GM18861 (cell line): ENCODE data around the gene ARL8B.
"Not testable (repeated sequence)": the region's sequence is repeated elsewhere in the genome, so short reads cannot be mapped to it uniquely, and the experiment has no call there.

Experiments
- ATAC-seq: cut with Tn5 transposase; IDR thresholded peaks from one replicate; pipeline ENCODE4 v1.9.1; 2021; ENCODE audit not compliant: unreplicated experiment

ARL8B gene

DNA sequence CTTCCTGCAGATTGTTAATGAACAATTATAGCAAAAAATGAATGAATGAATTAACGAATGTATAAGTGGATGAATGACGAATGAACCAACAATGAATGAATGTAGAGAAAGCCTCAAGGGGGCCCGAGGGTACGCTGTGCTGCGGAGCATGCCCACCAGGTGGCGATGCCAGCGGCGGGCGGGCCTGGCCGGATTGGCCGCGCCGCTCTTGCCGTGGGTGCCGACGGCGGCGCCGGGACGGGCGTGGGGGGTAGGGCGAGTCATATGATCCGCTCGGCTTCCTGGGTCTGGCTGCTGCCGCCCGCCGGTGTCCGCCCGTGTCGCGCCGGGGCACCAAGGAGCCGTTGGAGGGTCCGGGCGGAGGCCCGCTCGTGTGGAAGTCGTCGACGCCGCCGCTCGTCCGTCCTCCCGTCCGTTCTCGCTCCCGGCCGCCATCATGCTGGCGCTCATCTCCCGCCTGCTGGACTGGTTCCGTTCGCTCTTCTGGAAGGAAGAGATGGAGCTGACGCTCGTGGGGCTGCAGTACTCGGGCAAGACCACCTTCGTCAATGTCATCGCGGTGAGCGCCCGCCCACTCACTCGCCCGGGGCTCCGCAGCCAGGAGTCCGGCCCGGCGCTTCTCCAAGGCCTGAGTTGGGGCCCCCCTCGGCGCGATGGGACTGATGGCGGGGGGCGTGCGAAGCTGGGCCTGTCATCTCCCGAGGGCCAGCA lies at the start of gene ARL8B:
TSS of gene ARL8B (plus strand) at position 263 of the 711 bp plus-strand sequence. CDS start at position 437, 174 bp downstream.
- peak; percentile 98 for ATAC-seq

DNA sequence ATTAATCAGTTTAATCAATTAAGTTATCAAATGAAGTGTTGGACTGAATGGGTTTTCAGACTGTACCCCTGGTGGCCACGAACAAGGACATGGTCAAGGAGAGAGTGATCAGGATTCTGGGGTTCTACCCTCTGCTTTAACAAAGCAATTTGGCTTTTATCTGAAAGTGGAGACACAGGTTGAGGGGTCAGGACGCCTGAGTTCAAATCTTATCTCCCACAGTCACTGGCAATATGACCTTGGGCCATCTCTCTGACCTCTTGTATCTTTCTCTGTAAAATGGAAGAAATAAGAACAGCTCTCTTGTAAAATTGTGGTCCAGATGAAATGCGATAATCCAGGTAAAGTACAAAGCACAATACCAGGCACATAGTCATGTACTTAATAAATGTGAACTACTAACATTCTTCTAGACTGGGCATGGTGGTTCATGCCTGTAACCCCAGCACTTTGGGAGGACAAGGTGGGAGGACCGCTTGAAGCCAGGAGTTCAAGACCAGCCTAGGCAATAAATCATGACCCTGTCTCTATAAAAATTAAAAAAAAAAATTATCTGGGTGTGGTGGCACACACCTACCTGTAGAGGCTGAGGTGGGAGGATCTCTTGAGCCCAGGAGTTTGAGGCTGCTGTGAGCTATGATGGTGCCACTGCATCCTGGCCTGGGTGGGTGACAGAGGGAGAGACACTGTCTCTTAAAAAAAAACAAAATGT lies 48.6 kb upstream of the ARL8B start:
- no peak for ATAC-seq

GRCh38 chr3:5078151-5078550 lies 43.9 kb upstream of the ARL8B start:
- no peak for ATAC-seq

- no peak for ATAC-seq
These were observed 42.3 kb upstream of the ARL8B start for GRCh38 chr3:5079761-5080160.

DNA sequence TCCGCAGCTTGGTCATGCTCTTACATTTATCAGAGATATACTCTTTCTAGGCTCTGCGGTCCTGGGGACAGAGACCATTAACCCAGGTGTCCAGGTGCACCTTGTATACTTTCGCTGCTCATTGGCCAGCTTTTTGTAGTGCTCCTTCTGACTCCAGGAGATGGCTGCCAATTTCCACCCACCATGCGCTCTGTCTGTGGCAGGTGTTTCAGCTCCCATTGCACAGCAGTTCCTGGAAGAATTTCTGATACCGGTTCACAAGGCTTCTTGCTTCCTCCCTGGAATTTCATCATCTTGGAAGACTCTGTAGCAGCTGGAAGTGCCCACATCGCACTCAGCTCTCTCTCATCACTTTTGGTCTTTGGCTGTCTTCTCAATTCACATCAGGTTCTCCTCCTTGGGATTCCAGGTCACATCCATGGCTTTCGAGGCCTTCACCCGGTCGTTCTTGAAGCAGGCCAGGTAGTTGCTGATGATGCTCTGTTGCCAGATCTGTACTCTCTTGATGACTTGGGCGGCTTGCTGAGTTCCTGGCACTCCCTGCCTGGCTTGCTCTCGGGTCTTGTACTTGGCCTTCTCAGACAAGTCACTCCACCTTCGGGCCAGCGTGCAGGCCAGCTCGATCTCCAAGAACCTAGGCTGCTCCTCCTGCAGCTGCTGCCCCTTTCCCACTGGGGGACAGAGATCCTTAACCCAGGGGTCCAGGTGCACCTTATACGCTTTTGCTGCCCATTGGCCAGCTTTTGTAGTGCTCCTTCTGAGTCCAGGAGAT lies 41.1 kb upstream of the ARL8B start:
- no peak for ATAC-seq

DNA sequence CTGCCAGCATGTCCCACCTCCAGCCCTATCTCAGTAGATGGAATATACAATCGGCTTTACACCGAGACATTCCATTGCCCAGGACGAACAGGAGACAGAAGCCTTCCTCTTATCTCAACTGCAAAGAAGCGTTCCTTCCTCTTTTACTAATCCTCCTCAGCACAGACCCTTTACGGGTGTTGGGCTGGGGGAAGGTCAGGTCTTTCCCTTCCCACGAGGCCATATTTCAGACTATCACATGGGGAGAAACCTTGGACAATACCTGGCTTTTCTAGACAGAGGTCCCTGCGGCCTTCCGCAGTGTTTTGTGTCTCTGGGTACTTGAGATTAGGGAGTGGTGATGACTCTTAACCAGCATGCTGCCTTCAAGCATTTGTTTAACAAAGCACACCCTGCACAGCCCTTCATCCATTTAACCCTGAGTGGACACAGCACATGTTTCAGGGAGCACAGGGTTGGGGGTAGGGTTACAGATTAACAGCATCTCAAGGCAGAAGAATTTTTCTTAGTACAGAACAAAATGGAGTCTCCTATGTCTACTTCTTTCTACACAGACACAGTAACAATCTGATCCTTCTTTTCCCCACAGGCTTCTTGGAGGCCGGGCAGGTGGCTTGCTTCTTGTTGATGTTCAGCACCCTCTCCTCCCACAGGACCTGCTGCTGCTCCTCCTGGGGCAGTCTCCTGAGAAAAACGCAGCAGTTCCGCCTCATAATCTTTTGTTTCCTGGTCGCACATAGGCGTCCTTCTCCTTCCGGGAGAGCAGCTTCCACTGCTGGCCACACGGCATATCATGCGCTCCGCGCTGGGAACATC lies 39.9 kb upstream of the ARL8B start:
- ATAC-seq, result not testable (repeated sequence)

- no peak for ATAC-seq
These were observed 39.3 kb upstream of the ARL8B start for GRCh38 chr3:5082789-5083115.

- no peak for ATAC-seq
These were observed 37.9 kb upstream of the ARL8B start for GRCh38 chr3:5084224-5084623.

GRCh38 chr3:5086708-5087107 lies 35.4 kb upstream of the ARL8B start:
- no peak for ATAC-seq

- no peak for ATAC-seq
These were observed 34.9 kb upstream of the ARL8B start for GRCh38 chr3:5087209-5087608.

GRCh38 chr3:5090197-5090596 lies 31.9 kb upstream of the ARL8B start:
- no peak for ATAC-seq

DNA sequence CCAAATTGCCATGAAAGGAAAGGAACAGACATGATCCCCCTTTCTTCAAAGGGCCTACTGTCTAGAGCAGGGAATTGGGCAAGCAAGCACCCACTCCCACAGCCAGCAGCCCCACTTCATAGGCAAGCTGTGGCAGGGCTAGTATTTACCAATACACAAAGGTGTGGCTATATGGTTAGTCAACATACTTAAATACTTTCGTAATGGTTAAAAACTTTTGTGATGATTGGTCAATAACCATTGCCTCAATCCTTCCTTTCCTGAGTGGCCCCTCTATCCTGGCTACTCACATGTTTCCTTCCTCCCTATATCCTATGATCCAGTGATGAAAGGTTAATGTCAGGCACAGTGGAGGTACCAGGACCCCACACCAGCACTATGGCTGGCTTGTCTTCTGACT lies 30.1 kb upstream of the ARL8B start:
- ATAC-seq, result no peak

DNA sequence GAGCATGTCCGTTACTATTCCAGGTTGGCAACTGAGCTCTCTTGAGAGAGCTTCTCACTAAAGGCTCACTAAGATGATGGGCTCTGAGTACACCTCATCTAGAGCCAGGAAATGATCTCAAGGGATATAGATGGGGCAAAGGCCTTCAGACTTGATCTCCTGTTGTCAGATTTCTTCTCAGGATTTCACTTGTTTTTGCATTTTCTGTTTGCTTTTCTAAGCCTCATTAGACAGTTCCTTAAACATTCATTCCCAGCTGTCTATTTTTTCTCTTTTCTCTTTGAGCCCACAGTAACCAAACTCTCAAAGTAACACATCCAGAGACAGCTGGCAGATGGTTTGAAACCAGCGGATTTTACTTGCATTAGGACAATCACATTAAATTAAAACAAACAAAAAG lies 28.4 kb upstream of the ARL8B start:
- ATAC-seq, result no peak

DNA sequence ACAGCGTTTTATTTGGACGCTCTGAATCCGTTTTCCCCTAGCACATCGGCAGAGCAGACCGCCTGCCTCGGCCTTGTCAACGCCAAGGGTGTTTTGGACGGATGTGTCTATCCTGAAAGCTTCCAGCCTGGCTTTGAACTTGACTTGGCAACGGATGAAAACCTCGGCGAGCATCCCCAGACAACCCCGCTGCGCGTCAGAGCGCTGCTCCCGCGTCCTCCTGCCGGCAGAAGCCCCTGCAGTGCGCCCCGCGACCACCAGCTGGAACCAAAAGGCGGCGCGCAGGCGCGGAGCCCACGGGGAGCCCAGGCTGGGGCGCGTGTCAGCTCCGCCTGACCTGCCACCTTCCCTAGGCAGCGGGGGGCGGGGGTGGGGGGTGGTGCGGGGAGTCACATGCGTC lies 26.2 kb upstream of the ARL8B start:
- no peak for ATAC-seq

DNA sequence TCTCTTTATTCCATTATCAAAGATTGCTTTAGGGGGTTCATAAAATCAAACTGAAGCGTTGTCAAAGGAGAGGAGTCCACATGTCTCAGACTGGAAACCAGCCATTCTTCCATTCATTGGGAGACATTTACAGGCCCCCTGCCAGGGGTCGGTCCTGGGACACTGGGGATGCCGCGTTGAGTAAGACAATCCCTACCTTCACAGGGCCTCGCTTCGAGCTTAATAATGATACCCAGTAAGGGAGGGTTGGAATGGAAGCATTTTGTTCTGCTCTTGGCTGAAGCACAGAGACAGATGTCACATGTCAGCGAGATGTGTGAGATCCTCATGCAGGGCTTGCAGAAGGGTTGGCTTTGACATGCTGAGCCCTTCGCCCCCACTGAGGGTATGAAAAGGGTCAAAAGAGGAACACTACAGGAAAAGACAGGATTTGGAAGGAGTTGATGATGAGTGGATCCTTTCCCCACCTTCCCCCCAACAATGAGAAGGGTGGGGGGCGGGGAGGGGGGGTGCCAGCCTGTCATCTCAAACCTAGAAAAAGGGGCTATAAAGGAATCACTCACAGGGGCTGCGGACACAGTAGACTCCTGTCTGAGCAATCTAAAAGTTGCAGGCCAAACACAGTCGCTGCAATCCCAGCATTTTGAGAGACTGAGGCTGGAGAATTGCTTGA lies 25.6 kb upstream of the ARL8B start:
- no peak for ATAC-seq

- ATAC-seq, result no peak
These were observed 23.7 kb upstream of the ARL8B start for GRCh38 chr3:5098346-5098745.

- no peak for ATAC-seq
These were observed 19.6 kb upstream of the ARL8B start for GRCh38 chr3:5102532-5102931.

- no peak for ATAC-seq
These were observed 18.3 kb upstream of the ARL8B start for GRCh38 chr3:5103743-5104142.

DNA sequence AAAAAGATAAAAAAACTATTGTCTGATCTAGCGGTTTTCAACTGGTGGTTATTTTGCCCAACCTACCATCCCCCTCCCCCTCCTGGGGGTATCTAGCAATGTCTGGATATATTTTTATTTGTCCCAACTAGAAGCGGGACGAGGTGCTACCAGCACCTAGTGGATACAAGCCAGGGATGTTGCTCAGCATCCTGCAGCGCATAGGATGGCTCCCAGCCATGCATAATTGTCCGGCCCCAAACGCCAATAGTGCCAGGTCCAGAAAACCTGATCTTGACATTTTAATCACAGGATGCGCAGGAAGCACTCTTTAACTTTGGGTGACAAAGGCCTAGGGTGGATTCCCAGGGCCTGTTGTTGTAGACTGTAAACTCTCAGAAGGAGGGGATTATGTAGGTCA lies 17.0 kb upstream of the ARL8B start:
- no peak for ATAC-seq

DNA sequence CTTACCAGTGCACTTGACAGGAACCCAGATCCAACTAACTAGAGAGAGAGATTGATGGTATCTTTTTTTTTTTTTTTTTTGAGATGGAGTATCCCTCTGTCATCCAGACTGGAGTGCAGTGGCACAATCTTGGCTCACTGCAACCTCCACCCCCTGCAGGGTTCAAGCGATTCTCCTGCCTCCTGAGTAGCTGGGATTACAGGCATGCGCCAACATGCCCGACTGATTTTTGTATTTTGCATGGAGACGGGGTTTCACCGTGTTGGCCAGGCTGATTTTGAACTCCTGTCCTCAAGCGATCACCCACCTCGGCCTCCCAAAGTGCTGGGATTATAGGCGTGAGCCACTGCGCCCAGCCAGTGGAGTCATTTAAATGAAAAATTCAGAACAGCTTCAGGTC lies 15.7 kb upstream of the ARL8B start:
- not testable (repeated sequence) for ATAC-seq

- ATAC-seq, result not testable (repeated sequence)
These were observed 15.2 kb upstream of the ARL8B start for GRCh38 chr3:5106933-5107334.
